ENCODE results near the gene HSD17B13.

The HSD17B13 gene

DNA sequence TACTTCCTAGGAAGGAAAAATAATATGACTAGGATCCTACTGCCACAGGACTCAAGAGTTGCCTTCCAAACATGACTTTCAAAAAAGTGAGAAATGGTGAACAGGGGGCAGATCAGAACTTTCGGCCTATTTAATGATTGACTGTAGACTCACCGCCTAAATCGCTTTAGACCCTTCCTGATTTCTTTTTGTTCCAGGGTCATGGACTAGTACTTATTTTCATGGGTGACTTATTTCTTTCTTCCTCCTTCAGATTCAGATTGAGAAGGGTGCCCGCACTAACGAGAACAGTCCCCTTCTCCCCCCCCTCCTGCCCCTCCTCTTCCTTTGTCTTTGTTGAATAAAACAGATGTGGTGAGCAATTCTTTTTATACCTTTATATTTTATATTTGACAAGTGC lies 54.3 kb downstream of the HSD17B13 start:
- FAIRE-seq = no peak

GRCh38 chr4:87266986-87267385 lies 55.7 kb downstream of the HSD17B13 start:
- FAIRE-seq = no peak
- no peak for DNase-seq (ENCODE audit: low spot score)

More for the DNA sequence above, 54.3 kb downstream of the HSD17B13 start:
- no peak for DNase-seq (ENCODE audit: low spot score)

GRCh38 chr4:87262886-87263285 lies 59.8 kb downstream of the HSD17B13 start:
- DNase-seq (ENCODE audit: low spot score) = no peak
- FAIRE-seq = no peak

DNA sequence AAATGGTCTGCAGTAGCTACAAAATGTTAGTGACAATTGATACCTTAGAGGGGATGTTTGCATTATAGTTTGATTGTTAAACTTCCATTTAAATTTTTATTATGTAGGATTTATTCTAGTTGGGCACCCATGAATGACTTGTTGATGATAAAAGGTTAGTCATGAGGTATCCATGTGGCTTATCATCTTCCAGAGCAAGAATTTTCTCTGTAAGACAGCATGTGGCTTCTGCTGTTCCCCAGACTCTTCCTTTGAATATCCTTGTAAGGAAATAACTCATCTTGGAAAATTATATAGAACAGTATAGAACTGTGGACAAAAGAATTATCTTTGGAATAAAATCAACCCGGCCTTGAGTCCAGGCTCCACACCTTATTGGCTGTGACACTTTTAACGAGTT lies 62.2 kb downstream of the HSD17B13 start:
- DNase-seq (ENCODE audit: low spot score) (peak; percentile 70), FAIRE-seq (peak; percentile 81)

DNA sequence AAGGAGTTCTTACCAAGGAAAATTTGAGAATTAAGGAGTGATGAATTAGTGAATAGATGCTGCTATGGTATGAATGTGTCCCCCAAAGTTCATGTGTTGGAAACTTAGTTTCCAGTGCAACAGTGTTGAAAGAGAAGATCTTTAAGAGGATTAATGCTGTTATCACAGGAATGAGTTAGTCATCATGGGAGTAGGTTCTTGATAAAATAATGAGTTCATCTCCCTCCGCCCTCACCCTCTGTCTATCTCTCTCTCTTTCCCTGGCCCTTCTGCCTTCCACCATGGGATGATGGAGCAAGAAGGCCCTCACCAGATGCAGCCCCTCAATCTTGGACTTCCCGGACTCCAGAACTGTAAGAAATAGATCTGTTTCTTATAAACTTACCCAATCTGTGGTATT lies 64.0 kb downstream of the HSD17B13 start:
- no peak for FAIRE-seq
- no peak for DNase-seq (ENCODE audit: low spot score)

DNA sequence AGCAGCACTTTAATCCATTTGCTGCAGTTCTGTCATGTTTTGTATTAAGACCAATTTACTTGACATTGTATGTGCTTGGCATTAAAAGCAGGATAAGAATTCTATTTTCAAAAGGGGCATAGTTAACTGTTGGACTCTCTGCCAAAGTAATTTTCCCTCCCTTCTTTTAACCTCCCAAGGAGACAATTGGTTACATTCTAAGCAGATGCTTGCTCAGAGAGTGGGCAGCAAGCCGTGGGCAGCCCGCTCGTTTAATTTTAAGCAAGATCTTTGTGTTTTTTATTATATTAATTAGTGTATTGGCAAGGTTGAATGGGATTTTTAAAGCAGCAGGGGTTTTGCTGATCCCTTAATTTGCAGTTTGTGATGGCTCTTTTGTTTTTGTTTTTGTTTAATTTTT lies 65.2 kb downstream of the HSD17B13 start:
- FAIRE-seq (no peak), DNase-seq (ENCODE audit: low spot score) (no peak)

DNA sequence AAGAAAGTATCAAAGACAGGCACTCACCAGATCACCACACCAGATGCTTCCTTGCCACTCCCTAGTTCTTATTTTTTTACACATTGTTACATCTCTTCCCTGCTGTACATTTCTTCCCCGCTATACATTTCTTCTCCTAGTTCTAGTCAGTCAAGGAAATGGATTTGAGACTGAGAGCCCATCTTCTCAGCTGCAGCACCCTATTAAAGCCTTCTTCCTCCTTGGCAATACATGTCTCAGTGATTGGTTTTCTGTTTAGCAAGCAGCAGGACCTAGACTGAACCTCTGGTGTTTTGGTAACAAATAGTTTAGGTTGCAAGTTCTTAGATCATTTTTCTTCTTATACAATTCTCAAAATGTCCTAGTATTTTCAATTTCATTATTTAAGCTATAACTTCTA lies 66.9 kb downstream of the HSD17B13 start:
- no peak for DNase-seq (ENCODE audit: low spot score)
- FAIRE-seq = no peak
